ENCODE measurements around the gene SLC13A2. TPM values are rescaled to one million over a fixed set of nuclear protein-coding genes. Genes with fewer than 3 reads are reported as not detected.
A peak's percentile ranks its signal among the peaks of the same experiment; 100 is the strongest.

Gene SLC13A2
- total RNA-seq, 2 experiments from 2014 or later, result not detected

GRCh38 chr17:28544402-28545140 lies 71.1 kb downstream of the SLC13A2 start:
- Mint-ChIP-seq H3K4me3 (no peak overlapping the region), H3K4me1 (ENCODE audit: low read depth) (peaks cover 25% of the 10 kb centered on the region), H3K9me3 (no peaks in the 10 kb centered on the region), H3K36me3 (ENCODE audit: low read depth) (peaks cover 9% of the 10 kb centered on the region), H3K27ac (no peak overlapping the region), H3K27me3 (no peaks in the 10 kb centered on the region)
- no peak for TF ChIP-seq CTCF (IDR thresholded peaks at IDR 0.05)
- DNase-seq (no peak), ATAC-seq (ENCODE audit: poor library complexity) (no peak)
- peaks cover 18% of the 10 kb centered on the region for H3K36me3 ChIP-seq (ENCODE audit: insufficient read depth, low read length)
- ChIA-PET CTCF (no interaction called here), POLR2A (no interaction called here)
- no peak overlapping the region for H3K4me3 ChIP-seq (ENCODE audit: low read length)
- no peaks in the 10 kb centered on the region for H3K9me3 ChIP-seq (ENCODE audit: control insufficient read depth in 1 of 2, insufficient read depth in 1 of 2, low read length in 2 of 2)
- no peaks in the 10 kb centered on the region for H3K27me3 ChIP-seq (ENCODE audit: control insufficient read depth in 1 of 2, insufficient read depth in 2 of 2, low read length in 2 of 2)
- intact Hi-C loops (cut with DNase I, micrococcal nuclease), result loop anchor here (5.0 to 10.0 kb wide), 3 partner anchors 68 to 737 kb away; partner anchors contain the start of gene RSKR (in 1 of the 2)
- H3K4me1 ChIP-seq (ENCODE audit: insufficient read depth, low read length), result peaks cover 26% of the 10 kb centered on the region
- H3K27ac ChIP-seq (ENCODE audit: low read depth in 1 of 2, low read length in 2 of 2), result no peak overlapping the region

DNA sequence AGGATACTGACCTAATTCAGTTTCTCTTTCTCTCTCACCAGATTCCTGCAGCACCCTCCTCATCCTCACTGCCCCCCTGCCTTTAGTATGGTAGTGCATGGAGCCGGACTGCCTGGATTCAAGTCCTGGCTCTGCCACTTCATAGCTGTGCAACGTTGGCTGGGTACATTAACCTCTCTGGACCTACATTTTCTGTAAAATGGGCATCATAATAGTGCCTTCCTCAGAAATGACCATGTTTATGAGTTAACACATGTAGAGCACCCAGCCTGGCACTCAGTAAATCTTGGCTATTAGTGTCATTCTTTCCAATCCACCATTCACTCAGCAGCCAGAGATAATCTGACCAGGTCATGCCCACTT lies 71.7 kb downstream of the SLC13A2 start:
- DNase-seq (no peak), ATAC-seq (ENCODE audit: poor library complexity) (no peak)
- Mint-ChIP-seq H3K9me3 (no peaks in the 10 kb centered on the region), H3K27ac (no peak overlapping the region), H3K27me3 (no peaks in the 10 kb centered on the region), H3K4me3 (no peak overlapping the region), H3K36me3 (ENCODE audit: low read depth) (peaks cover 9% of the 10 kb centered on the region), H3K4me1 (ENCODE audit: low read depth) (peaks cover 30% of the 10 kb centered on the region)
- H3K27ac ChIP-seq (ENCODE audit: low read depth in 1 of 2, low read length in 2 of 2), result no peak overlapping the region
- no peaks in the 10 kb centered on the region for H3K9me3 ChIP-seq (ENCODE audit: control insufficient read depth in 1 of 2, insufficient read depth in 1 of 2, low read length in 2 of 2)
- TF ChIP-seq CTCF (IDR thresholded peaks at IDR 0.05), result no peak
- H3K4me1 ChIP-seq (ENCODE audit: insufficient read depth, low read length), result peaks cover 32% of the 10 kb centered on the region
- H3K36me3 ChIP-seq (ENCODE audit: insufficient read depth, low read length), result peaks cover 18% of the 10 kb centered on the region
- ChIA-PET CTCF (no interaction called here), POLR2A (no interaction called here)
- intact Hi-C loops (cut with DNase I, micrococcal nuclease), result loop anchor here in 1 of 2 experiments (5.0 to 10.0 kb wide), 2 partner anchors 67 to 160 kb away; partner anchors contain the start of gene RSKR
- H3K27me3 ChIP-seq (ENCODE audit: control insufficient read depth in 1 of 2, insufficient read depth in 2 of 2, low read length in 2 of 2), result no peaks in the 10 kb centered on the region
- no peak overlapping the region for H3K4me3 ChIP-seq (ENCODE audit: low read length)

- intact Hi-C loops (cut with DNase I, micrococcal nuclease), result loop anchor here in 1 of 2 experiments (5.0 to 10.0 kb wide), 2 partner anchors 66 to 161 kb away; partner anchors contain the start of gene RSKR
- H3K27ac Mint-ChIP-seq, result peak overlapping the region; percentile 56
- Histone ChIP-seq H3K27me3 (ENCODE audit: control insufficient read depth in 1 of 2, insufficient read depth in 2 of 2, low read length in 2 of 2) (no peaks in the 10 kb centered on the region), H3K9me3 (ENCODE audit: control insufficient read depth in 1 of 2, insufficient read depth in 1 of 2, low read length in 2 of 2) (no peaks in the 10 kb centered on the region), H3K27ac (ENCODE audit: low read depth in 1 of 2, low read length in 2 of 2) (no peak overlapping the region), H3K36me3 (ENCODE audit: insufficient read depth, low read length) (peaks cover 18% of the 10 kb centered on the region), H3K4me3 (ENCODE audit: low read length) (no peak overlapping the region), H3K4me1 (ENCODE audit: insufficient read depth, low read length) (peaks cover 40% of the 10 kb centered on the region)
- no peaks in the 10 kb centered on the region for H3K27me3 Mint-ChIP-seq
- no peak for ATAC-seq (ENCODE audit: poor library complexity)
- POLR2A ChIA-PET, result interaction anchor here (0.8 kb wide), 1 partner anchor 54 kb away, joined by 3 read pairs; no protein-coding TSS in a partner anchor
- no peak for DNase-seq
- no peak overlapping the region for H3K4me3 Mint-ChIP-seq
- no peak for TF ChIP-seq CTCF (IDR thresholded peaks at IDR 0.05)
- H3K4me1 Mint-ChIP-seq (ENCODE audit: low read depth), result peaks cover 38% of the 10 kb centered on the region
- CTCF ChIA-PET, result no interaction called here
- H3K36me3 Mint-ChIP-seq (ENCODE audit: low read depth), result peaks cover 9% of the 10 kb centered on the region
- H3K9me3 Mint-ChIP-seq, result no peaks in the 10 kb centered on the region
Measured at GRCh38 chr17:28545787-28546415, 72.5 kb downstream of the SLC13A2 start.
